Measurements from ENCODE around the gene PLXNA2.

DNA sequence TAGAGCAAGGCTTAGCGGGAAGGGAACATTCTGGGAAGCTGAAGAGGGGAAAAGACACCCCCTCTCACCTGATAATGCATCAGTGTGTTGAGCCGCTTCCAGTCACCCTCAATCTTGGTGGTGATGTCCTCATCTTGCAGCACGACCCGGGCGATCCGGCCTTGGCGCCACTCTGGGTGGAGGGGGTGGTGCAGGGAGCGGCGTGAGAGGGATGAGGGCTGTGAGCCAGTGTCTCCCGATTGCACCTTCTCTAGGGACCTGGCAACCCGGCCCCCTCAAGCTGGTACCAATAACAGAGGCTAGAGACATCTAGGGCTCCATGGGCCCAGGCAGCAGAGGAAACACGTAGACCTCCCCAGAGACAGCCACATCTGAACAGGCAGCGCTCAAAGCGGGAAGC lies 205.9 kb downstream of the PLXNA2 start:
- no peak for TF ChIP-seq EZH2 (IDR thresholded peaks at IDR 0.05; ENCODE audit: borderline replicate concordance, low read depth, low read length, severe bottlenecking)
- TF ChIP-seq, protein P1, sequence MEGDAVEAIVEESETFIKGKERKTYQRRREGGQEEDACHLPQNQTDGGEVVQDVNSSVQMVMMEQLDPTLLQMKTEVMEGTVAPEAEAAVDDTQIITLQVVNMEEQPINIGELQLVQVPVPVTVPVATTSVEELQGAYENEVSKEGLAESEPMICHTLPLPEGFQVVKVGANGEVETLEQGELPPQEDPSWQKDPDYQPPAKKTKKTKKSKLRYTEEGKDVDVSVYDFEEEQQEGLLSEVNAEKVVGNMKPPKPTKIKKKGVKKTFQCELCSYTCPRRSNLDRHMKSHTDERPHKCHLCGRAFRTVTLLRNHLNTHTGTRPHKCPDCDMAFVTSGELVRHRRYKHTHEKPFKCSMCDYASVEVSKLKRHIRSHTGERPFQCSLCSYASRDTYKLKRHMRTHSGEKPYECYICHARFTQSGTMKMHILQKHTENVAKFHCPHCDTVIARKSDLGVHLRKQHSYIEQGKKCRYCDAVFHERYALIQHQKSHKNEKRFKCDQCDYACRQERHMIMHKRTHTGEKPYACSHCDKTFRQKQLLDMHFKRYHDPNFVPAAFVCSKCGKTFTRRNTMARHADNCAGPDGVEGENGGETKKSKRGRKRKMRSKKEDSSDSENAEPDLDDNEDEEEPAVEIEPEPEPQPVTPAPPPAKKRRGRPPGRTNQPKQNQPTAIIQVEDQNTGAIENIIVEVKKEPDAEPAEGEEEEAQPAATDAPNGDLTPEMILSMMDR (IDR thresholded peaks at IDR 0.05; ENCODE audit: extremely low read depth in 1 of 2, insufficient read depth in 1 of 2, low read depth in 1 of 2, low read length in 2 of 2), result no peak
- TF ChIP-seq POLR2A (IDR thresholded peaks at IDR 0.05; ENCODE audit: low read depth, low read length), result no peak
- TF ChIP-seq POLR2AphosphoS5 (IDR thresholded peaks at IDR 0.05; ENCODE audit: insufficient read depth, low read depth, low read length), result no peak
